DMS153 (cell line): ENCODE measurements around the gene BDP1.
"Not testable (repeated sequence)": the region's sequence is repeated elsewhere in the genome, so short reads cannot be mapped to it uniquely, and the experiment has no call there.

Experiments
- DNase-seq: peaks from one replicate; lab custom pipeline; 2025; lab: John Stamatoyannopoulos, UW

The BDP1 gene

DNA sequence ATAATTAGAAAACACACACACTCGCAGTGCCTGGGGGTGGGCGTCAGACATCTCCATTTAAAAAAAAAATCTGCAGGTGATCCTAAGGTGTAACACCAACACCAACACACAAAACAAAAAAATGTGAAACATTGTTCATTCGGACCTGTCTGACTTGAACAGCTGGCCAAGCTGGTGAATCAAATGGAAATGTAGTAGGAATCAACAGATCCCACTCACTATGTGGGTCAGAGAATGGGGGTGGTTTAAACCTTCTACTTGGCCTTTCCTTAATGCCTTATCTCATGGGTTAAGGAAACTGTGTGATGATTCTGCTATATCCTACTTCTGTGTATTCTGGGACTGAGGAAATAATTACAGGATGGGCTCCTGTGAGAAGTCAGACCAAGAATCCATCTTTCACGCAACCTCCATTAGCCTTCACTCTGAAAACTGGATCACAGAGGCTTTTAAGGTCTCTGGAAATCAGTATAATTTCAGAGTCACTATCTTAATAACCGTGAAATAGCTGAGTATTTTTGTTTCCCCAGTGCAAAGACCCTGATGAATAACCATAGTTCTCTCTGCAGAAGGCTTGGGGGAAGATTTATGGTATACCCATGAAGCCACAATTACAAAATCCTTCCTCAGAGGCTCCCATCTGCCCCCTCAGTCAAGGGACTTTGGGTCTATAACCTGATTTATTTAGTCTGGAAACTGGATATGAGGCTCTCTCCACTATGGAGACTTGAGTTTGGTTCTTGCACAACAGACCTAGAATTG is 114.5 kb downstream of the BDP1 start:
- DNase-seq, result no peak

DNA sequence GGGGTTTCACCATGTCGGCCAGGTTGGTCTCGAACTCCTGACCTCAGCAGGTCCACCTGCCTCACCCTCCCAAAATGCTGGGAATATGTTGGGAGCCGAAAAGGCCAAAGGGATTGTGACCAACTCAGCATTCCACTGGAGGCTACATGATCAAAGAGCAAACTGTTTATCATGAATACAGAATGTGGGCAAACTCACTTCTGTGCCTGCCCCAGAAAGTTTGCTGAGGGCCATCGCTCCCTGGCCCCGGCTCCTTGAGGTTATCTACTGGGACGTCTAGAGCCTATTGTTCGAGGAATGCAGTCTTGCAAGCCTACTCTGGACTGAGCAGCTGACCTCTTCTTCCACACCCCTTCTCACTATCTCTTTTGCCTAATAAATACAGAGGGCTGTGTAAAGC is 116.4 kb downstream of the BDP1 start:
- DNase-seq, result not testable (repeated sequence)

DNA sequence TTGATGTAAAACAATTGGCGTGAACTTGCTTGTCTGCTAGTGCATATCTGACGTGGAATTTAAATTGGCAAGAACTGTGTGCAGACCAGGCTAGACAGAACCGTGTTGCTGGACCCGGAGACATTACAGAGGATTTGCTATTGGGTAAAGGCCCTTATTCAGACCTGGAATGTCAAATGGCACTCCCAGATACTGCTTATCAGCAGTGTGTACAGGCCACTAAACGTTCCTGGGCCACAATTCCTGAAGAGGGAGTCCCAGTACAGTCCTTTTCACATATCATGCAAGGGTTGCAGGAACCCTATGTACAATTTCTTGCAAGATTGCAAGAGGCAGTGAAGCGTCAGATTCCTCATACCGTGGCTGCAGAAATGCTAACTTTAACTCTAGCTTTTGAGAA is 118.1 kb downstream of the BDP1 start:
- no peak for DNase-seq

DNA sequence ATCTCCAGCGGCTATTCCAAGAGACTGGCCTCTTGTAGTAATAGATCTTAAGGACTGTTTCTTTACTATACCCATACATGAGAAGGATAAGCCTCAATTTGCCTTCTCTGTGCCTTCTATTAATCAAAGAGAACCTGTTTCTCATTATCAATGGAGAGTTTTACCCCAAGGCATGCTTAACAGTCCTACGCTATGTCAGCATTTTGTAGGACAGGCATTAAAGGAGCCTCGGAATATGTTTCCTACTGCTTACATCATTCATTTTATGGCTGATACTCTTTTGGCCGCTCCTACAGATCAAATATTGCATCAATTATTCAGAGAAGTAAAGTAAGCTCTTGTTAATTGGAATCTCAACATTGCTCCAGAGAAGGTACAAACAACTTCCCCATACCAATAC is 120.1 kb downstream of the BDP1 start:
- not testable (repeated sequence) for DNase-seq

DNA sequence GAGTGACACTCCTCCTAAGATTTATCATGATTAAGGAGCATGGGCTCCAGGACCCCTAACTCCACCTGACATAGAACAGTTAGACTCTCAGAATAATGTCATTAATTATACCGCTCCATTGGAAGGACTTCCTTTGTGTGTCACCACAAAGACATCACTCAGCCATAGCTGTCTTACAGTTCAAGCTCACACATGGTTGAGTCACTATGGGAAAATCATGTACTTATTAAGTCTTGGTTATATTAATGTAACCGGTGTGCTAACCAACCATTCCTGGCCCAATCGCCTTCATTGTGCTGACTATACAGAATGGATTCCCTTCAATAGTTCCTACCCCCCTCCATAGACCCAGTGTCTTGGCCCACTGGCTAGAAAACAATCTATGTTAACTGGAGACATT is 120.8 kb downstream of the BDP1 start:
- DNase-seq, result no peak

DNA sequence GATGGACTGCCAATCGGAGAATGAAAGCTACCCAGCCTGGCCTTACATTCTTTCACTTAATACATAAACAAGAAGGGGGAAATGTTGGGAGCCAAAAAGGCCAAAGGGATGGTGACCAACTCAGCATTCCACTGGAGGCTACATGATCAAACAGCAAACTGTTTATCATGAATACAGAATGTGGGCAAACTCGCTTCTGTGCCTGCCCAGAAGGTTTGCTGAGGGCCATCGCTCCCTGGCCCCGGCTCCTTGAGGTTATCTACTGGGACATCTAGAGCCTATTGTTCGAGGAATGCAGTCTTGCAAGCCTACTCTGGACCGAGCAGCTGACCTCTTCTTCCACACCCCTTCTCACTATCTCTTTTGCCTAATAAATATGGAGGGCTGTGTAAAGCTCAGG is 122.4 kb downstream of the BDP1 start:
- DNase-seq, result not testable (repeated sequence)

DNA sequence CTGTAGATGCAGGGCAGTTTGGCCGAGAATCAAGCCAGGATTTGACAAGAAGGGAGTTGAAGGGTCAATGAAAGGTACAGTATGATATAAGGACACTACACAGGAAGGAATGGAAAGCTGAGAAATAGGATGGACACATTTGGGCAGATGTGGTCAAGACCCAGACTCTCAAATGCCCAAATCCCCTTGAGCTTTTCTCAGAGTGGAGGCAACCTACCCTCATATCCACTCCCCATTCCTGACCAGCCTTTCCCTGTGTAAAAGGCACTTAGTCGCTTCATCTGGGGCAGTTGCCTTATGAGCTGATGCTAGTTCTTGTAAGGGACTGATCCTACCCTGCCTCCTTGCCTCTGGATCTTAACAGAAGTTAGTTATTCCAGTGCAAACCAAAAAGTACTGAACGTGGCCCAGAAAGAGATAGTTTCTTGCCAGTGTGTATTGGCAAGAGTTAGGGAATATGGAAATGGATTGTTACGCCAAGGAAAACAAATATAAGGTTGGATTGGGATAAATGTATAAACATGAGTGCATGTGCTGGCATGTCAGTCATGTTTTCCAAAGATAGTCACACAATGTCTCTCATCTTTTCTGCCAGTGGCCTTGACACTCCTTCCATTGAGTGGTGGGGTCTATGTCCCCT is 127.6 kb downstream of the BDP1 start:
- no peak for DNase-seq

DNA sequence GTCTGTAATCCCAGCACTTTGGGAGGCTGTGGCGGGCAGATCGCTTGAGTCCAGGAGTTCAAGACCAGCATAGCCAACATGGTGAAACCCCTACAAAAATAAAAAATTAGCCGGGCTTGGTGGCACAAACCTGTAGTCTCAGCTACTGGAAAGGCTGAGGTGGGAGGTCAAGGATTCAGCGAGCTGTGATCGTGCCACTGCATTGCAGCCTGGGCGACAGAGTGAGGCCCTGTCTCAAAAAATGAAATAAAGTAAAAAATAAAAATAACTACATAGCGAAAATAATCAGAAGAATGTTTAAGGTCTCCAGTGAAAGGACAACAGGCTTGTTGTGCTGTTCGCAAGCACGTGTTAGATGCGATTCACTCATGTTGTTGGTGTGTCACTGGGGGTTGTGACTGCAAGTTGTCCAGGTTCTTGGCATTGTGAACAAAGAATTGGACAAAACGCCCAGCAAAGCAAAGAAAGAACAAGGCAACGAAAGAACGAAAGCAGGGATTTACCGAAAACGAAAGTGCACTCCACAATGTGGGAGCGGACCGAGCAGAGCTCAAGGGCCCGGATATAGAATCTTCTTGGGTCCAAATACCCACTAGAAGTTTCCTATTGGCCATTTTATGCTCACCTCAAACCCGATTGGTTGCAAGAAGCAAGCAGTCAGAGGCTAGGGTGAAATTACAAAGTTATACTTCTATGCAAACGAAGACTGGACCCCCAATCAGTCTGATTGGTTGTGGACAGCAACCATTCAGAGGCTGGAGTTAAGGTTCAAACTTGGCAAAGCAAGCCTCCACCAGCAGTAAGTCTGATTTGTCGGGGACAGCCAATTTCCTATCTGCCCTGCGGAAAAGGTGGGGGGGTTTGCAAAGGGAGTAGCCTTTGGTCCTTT is 130.8 kb downstream of the BDP1 start:
- DNase-seq, result peak; percentile 49

DNA sequence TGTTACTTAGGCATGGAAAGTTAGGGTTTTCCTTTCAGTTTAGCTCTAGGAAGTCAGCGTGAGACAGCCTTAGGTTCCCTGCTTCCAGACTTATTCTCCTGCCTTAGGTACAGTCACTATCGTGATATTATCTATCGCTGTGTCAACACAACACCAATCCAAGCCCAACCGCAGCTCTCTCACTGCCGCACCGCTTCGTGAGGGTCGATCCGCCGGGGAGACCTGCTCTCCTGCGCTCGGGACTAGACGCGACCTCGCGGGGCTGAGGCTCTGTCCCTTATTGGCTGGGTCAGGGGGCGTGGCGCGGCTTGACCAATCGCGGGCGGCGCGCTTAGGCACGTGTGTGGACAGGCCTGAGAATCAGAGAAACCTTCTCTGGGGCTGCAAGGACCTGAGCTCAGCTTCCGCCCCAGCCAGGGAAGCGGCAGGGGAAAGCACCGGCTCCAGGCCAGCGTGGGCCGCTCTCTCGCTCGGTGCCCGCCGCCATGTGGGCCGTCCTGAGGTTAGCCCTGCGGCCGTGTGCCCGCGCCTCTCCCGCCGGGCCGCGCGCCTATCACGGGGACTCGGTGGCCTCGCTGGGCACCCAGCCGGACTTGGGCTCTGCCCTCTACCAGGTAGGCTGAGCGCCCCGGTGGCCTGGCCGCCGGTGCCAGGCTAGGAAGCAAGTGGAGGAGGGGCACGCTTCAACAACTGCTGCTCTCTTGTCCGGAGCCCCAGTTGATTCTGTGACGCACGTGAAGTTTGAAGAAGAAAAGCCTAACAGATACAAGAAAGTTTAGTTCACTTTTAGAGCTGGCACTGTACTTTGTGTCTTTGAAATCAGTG is 131.7 kb downstream of the BDP1 start, which contains the start of gene MCCC2:
Gene MCCC2 (plus strand): TSS at position 400 of the 825 bp plus-strand sequence. CDS start 86 bp downstream, at position 486.
- DNase-seq, result peak; percentile 86

DNA sequence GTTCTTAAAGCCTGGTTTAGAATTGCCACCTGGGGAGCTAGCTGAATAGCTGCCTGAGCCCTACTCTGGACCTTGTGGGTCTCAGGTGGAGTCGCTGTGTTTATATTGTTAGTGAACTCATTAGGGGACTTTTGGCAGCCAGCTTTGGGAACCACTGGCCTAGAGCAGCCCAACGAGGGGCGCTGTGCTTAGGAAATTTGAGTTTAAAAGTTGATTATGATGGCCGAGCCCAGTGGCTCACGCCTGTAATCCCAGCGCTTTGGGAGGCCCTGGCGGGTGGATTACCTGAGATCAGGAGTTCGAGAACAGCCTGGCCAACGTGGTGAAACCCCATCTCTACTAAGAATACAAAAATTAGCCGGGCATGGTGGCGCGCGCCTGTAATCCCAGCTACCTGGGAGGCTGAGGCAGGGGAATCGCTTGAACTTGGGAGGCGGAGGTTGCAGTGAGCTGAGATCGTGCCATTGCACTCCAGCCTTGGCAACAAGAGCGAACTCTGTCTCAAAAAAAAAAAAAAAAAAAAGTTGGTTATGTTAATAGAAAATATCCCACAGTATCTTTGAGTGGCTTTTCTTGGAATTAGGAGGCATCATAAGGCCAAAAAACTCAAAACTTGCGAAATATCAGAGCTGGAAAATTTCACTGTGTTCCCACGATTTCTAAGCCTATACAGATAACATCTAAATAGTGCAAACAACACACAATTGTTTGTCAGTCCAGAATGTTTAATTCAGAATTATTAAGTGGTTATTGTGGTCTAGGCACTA is 132.5 kb downstream of the BDP1 start:
- DNase-seq, result no peak

DNA sequence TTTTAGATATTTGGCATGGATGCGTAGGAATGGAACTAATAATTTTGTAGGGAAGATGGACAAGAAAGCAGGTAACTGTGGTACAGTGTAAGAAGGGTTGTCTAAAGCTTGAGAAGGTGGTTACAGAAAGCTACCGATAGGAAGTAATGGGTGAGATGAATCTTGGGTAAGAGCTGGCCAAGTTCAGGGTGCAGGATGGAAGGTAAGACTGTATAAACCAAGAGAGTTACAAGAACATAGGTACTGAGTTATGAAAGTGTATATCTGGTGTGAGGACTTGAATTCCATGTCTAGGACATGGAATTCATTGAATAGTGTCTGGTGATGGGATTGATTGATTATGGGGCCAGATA is 133.1 kb downstream of the BDP1 start:
- no peak for DNase-seq

DNA sequence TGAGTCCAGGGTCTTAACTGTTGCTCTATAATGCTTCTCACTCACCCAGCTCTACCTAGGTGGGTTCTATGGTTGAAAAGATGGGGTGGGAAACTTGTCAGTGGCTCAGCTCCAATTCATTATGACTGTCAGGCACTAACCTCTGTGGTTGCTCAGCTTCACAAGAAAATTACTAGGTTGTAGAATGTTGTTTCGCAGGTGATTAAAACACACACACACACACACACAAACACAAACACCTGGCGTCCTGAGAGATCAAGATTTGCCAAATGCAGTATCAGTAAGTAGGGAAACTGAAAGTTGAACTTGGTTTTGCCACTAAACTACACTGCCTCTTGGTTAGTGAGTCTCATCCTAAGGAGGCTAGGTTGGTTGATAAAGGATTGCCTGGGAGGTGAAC is 134.5 kb downstream of the BDP1 start:
- DNase-seq, result no peak

DNA sequence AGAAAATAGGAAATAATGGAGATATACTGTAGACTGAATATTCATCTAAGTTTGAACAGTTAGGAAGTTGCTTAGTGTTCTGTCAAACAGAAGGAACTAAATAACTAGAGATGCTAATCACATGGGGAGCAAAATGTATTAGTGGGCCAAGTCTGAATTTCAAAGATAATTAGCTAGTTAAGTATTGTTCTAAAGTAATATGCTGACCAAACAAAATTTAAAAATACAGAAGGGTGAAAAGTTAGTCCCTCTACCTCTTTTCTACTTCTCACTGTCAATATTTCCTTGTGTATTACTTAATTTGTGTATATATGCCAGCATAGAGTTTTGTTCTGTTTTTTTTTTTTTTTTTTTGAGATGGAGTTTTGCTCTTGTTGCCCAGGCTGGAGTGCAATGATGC is 135.6 kb downstream of the BDP1 start:
- DNase-seq, result no peak

DNA sequence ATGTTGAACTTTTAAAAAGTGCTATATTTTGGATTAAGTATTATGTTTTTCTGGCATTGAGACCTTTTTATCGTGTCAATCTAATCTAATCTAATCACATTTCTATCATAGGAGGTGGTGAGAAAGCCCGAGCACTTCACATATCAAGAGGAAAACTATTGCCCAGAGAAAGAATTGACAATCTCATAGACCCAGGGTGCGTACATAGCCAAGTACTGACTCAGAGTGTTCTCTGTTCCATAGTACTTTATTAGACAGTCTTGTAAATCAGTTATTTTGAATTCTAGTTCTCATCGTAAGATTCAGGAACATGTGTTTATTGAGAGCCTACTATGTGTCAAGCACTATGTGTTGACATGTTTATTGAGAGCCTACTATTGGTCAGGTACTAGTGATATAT is 140.7 kb downstream of the BDP1 start:
- DNase-seq, result no peak

DNA sequence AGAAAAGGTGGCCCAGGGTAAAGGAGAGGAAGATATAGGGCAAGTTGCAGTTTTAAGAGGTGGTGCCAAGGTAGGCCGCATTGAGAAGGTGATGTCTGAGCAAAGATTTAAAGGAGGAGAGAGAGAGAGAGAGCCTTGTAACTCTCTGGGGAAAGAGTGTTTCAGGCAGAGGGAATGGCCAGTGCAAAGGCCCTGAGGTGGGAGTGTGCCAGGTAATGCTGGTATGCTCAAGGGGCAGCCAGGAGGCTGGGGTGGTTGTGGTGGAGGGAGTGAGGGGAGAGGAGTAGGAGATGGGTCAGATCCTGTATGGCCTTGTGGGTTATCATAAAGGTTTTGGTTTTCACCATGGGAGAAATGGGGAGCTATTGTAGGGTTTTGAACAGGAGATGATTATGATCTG is 141.6 kb downstream of the BDP1 start:
- DNase-seq, result no peak

DNA sequence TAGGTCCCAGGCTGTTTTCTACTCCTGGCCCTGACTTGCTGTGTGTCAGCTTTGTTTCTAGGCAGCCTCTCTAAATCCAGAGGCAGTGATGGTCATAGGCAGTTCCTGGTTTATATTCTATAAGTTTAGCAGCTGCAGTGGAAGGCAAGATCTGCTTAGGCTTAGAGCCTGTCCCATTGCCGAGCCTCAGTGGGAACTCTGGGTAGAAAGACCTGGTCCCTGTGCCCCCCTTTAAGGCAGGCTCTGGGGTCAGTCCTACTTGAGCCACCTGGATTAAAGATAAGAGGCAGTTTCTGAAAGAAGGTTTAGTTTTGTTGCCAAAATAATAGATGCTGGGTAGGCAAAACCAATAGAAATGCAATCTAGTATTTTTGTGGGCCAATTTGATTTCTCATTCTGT is 145.3 kb downstream of the BDP1 start:
- DNase-seq, result no peak

DNA sequence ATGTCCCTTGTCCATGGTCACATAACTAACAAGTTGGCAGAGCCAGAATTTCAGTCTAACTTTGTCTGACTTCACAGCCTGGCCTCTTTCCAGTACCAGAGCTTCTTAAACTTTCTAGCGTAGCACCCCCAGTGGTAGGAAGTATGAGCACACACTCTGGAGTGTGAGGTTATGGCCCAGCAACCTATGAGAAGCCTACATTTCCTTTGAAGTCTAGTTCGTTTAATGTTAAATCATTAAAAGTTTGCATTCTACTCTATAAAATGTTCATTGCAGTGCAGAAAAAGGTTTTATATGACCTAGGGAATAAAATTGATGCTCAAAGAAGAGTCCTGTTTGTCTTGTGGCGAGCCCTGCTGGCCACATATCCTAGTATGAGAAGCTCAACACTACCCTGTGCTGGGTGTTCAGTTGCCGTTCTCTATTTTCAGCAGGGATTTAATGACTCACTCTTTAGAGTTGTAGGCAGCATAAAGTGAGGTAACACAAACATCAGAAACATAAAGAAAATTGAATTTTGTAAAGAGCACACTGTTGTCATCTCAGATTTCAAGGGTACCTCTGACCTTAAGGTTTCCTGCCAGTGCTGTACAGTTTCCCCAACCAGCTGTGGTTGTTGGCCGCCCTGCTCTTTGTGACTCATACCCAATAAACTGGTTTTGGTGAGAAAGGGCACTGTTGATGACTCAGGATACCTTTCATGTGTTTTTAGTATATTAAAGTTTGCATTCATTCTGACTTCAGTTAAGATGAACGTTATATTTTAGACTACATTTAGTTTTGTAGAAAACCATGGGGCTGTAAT is 146.0 kb downstream of the BDP1 start:
- DNase-seq, result no peak

DNA sequence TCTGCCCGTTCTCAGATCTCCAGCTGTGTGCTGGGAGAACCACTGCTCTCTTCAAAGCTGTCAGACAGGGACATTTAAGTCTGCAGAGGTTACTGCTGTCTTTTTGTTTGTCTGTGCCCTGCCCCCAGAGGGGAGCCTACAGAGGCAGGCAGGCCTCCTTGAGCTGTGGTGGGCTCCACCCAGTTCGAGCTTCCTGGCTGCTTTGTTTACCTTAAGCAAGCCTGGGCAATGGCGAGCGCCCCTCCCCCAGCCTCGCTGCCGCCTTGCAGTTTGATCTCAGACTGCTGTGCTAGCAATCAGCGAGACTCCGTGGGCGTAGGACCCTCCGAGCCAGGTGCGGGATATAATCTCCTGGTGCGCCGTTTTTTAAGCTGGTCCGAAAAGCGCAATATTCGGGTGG is 154.5 kb downstream of the BDP1 start:
- not testable (repeated sequence) for DNase-seq

DNA sequence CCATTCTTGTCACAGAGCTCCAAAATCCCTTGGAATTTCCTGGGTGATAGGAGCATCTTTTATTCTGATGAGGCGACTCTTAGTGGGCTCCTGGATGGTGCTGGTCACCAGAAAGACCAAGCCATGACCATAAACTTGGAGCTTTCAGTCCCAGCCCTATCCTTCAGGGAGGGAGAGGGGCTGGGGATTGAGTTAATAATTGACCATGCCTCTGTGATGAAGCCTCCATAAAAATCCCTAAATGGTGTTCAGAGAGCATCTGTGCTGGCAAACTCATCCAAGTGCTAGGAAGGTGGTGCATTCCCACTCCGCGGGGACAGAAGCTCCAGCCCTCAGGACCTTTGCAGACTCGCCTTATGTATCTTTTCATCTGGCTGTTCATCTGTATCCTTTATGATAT is 160.4 kb downstream of the BDP1 start:
- no peak for DNase-seq
